H1 (cell line): ENCODE results near the gene MYLIP. TPM values are rescaled to one million over a fixed set of nuclear protein-coding genes. Genes with fewer than 3 reads are reported as not detected.

Experiments used
- CHD1 ChIP-seq: IDR thresholded peaks from 2 replicates; pipeline ENCODE4 v1.6.1; 2012; ENCODE audit warnings: low read depth, low read length, improper control_type of control experiment
- CHD7 ChIP-seq: fragments of 300-600 bp; sonication (generic); IDR thresholded peaks from 2 replicates; pipeline ENCODE4 v1.7.1; 2012; ENCODE audit warnings: low read length, moderate library complexity, mild to moderate bottlenecking, inconsistent platforms; ENCODE audit not compliant: insufficient replicate concordance
- CTCF ChIP-seq, 3 experiments: IDR thresholded peaks; 1 replicate in 2 of 3; 2 replicates in 1 of 3; pipeline versions ENCODE4 v1.5.1 to v1.6.1; 2011; ENCODE audit warnings: low read length in 3 of 3, mild to moderate bottlenecking in 3 of 3, inconsistent platforms in 2 of 3, low read depth in 1 of 3, moderate library complexity in 1 of 3; ENCODE audit not compliant: insufficient read depth in 1 of 3; ENCODE audit errors: control extremely low read depth in 1 of 3
- NRF1 ChIP-seq: IDR thresholded peaks from 2 replicates; pipeline ENCODE4 v1.6.1; 2011; ENCODE audit warnings: mild to moderate bottlenecking, low read depth, low read length, improper control_type of control experiment
- POU5F1 ChIP-seq: IDR thresholded peaks from 2 replicates; pipeline ENCODE4 v1.6.1; 2011; ENCODE audit warnings: low read depth, mild to moderate bottlenecking, low read length, moderate library complexity
- TAF1 ChIP-seq: IDR thresholded peaks from 2 replicates; pipeline ENCODE4 v1.6.1; 2011; ENCODE audit warnings: mild to moderate bottlenecking, low read depth, low read length
- TEAD4 ChIP-seq: IDR thresholded peaks from 2 replicates; pipeline ENCODE4 v1.6.1; 2012; ENCODE audit warnings: low read depth, low read length, inconsistent platforms, mixed read lengths
- YY1 ChIP-seq: IDR thresholded peaks from 2 replicates; pipeline ENCODE4 v1.6.1; 2011; ENCODE audit warnings: low read depth, mild to moderate bottlenecking, low read length
- polyA plus RNA-seq, 7 experiments: library from polyadenylated mRNA; depleted of rRNA in 3 of 7; stranded (reverse) in 5 of 7; unstranded in 2 of 7; fragments of >200 nt in 5 of 7; fragments of 200-250 nt in 2 of 7; gene quantifications; 1 replicate in 5 of 7; 2 replicates in 1 of 7; 4 replicates in 1 of 7; pipeline versions ENCODE4 v1.2.1 to v1.2.3, GENCODE V29; 2011 to 2013; ENCODE audit warnings: missing spikeins in 2 of 7, mixed read lengths in 2 of 7
- total RNA-seq: library from RNA; stranded (reverse); fragmentation: NEBNext Ultra II Directional; extraction: Animal tissue kit (Norgen Biotek cat#: 25700); gene quantifications from 2 replicates; pipeline ENCODE4 v1.2.1, GENCODE V29; 2021

MYLIP gene
- total and polyA plus RNA-seq, 2 of the 8 experiments (the other 6 are each of a cell fraction or from before 2014, with no cell fraction given) = 21.1 to 26.9 TPM

GRCh38 chr6:16104624-16105433 is 24.1 kb upstream of the MYLIP start (continued):
- TF ChIP-seq CHD7 = no peak
- TF ChIP-seq CTCF (IDR thresholded peaks at IDR 0.05; ENCODE audit: control extremely low read depth in 1 of 3, insufficient read depth in 1 of 3, low read depth in 1 of 3, low read length in 3 of 3) = no peak
- TF ChIP-seq TEAD4 = no peak
- no peak for TF ChIP-seq CHD1
- TF ChIP-seq YY1 = no peak
- no peak for TF ChIP-seq POU5F1
- TF ChIP-seq NRF1 = no peak
- TF ChIP-seq TAF1 = no peak
